ENCODE data around the gene IZUMO3.

DNA sequence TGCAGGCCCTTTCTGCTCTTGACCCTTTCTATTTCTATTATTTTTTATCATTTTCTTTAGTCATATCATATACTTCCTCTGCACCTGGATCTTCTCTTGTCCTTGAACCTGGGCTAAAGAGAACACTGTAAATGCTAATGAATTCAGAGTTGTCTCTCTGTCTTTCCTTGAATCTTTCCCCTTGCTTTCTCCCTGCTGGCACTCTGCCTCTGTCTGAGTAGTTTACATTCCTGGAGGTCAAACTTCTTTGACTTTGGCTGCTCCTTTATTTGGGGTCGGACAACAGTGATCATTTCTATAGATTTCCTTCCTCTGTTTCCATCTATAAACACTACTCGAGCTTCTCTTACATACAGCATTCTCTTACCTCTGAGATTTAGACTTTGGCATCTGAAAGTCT is 47.1 kb downstream of the IZUMO3 start:
- TF ChIP-seq, protein P1, sequence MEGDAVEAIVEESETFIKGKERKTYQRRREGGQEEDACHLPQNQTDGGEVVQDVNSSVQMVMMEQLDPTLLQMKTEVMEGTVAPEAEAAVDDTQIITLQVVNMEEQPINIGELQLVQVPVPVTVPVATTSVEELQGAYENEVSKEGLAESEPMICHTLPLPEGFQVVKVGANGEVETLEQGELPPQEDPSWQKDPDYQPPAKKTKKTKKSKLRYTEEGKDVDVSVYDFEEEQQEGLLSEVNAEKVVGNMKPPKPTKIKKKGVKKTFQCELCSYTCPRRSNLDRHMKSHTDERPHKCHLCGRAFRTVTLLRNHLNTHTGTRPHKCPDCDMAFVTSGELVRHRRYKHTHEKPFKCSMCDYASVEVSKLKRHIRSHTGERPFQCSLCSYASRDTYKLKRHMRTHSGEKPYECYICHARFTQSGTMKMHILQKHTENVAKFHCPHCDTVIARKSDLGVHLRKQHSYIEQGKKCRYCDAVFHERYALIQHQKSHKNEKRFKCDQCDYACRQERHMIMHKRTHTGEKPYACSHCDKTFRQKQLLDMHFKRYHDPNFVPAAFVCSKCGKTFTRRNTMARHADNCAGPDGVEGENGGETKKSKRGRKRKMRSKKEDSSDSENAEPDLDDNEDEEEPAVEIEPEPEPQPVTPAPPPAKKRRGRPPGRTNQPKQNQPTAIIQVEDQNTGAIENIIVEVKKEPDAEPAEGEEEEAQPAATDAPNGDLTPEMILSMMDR (IDR thresholded peaks at IDR 0.05; ENCODE audit: low read length): no peak
- TF ChIP-seq EZH2 (IDR thresholded peaks at IDR 0.05; ENCODE audit: borderline replicate concordance, low read length): no peak
